ENCODE results near the gene GNB1L.
"Not testable (repeated sequence)": the region's sequence is repeated elsewhere in the genome, so short reads cannot be mapped to it uniquely, and the experiment has no call there.

The GNB1L gene

GRCh38 chr22:19889951-19890350 lies 35.3 kb upstream of the GNB1L start:
- no peak for DNase-seq (ENCODE audit: low spot score)

- no peak for DNase-seq (ENCODE audit: low spot score)
Observed at GRCh38 chr22:19888131-19888746, 33.6 kb upstream of the GNB1L start.

- no peak for DNase-seq (ENCODE audit: low spot score)
Observed at GRCh38 chr22:19887256-19887985, 32.7 kb upstream of the GNB1L start.

GRCh38 chr22:19886605-19887255 lies 32.1 kb upstream of the GNB1L start:
- DNase-seq (ENCODE audit: low spot score) = peak; percentile 78

- DNase-seq (ENCODE audit: low spot score) = no peak
Observed at GRCh38 chr22:19885841-19886592, 31.3 kb upstream of the GNB1L start.

GRCh38 chr22:19884954-19885751 lies 30.5 kb upstream of the GNB1L start:
- no peak for DNase-seq (ENCODE audit: low spot score)

GRCh38 chr22:19884161-19884953 lies 29.7 kb upstream of the GNB1L start:
- no peak for DNase-seq (ENCODE audit: low spot score)

GRCh38 chr22:19883446-19883845 lies 28.8 kb upstream of the GNB1L start:
- DNase-seq (ENCODE audit: low spot score) = not testable (repeated sequence)

- DNase-seq (ENCODE audit: low spot score) = no peak
Observed at GRCh38 chr22:19882446-19883381, 28.0 kb upstream of the GNB1L start.

GRCh38 chr22:19880786-19881569 lies 26.3 kb upstream of the GNB1L start:
- DNase-seq (ENCODE audit: low spot score) = peak; percentile 97

- DNase-seq (ENCODE audit: low spot score) = no peak
Observed at GRCh38 chr22:19879992-19880785, 25.5 kb upstream of the GNB1L start.

- DNase-seq (ENCODE audit: low spot score) = no peak
Observed at GRCh38 chr22:19879643-19879991, 24.9 kb upstream of the GNB1L start.

- DNase-seq (ENCODE audit: low spot score) = peak; percentile 41
Observed at GRCh38 chr22:19879246-19879570, 24.5 kb upstream of the GNB1L start.

GRCh38 chr22:19878461-19879245 lies 24.0 kb upstream of the GNB1L start:
- no peak for DNase-seq (ENCODE audit: low spot score)

- no peak for DNase-seq (ENCODE audit: low spot score)
Observed at GRCh38 chr22:19877626-19878339, 23.1 kb upstream of the GNB1L start.

- no peak for DNase-seq (ENCODE audit: low spot score)
Observed at GRCh38 chr22:19876941-19877625, 22.4 kb upstream of the GNB1L start.
